Endothelial cell (in vitro differentiated cells): ENCODE data around the gene POLE. TPM values are rescaled to one million over a fixed set of nuclear protein-coding genes. Genes with fewer than 3 reads are reported as not detected.
A peak's percentile ranks its signal among the peaks of the same experiment; 100 is the strongest.

Experiments used
- DNase-seq: peaks from one replicate; pipeline ENCODE4 v3.0.0; 2021; ENCODE audit warnings: low spot score
- H3K27ac Mint-ChIP-seq: one replicate; pipeline ENCODE4 v1.8.0; 2021; ENCODE audit warnings: mixed read lengths, inconsistent platforms; ENCODE audit not compliant: unreplicated experiment
- H3K27me3 Mint-ChIP-seq: one replicate; pipeline ENCODE4 v1.8.0; 2021; ENCODE audit warnings: mild to moderate bottlenecking, moderate library complexity, mixed read lengths, inconsistent platforms; ENCODE audit not compliant: unreplicated experiment
- H3K36me3 Mint-ChIP-seq: one replicate; pipeline ENCODE4 v1.8.0; 2021; ENCODE audit warnings: mild to moderate bottlenecking, low read depth, mixed read lengths, inconsistent platforms; ENCODE audit not compliant: unreplicated experiment
- H3K4me1 Mint-ChIP-seq: one replicate; pipeline ENCODE4 v1.8.0; 2021; ENCODE audit warnings: mild to moderate bottlenecking, mixed read lengths, inconsistent platforms; ENCODE audit not compliant: unreplicated experiment
- H3K4me3 Mint-ChIP-seq: one replicate; pipeline ENCODE4 v1.8.0; 2021; ENCODE audit warnings: mild to moderate bottlenecking, mixed read lengths, inconsistent platforms; ENCODE audit not compliant: unreplicated experiment
- H3K9me3 Mint-ChIP-seq: one replicate; pipeline ENCODE4 v1.8.0; 2021; ENCODE audit warnings: mixed read lengths, inconsistent platforms; ENCODE audit not compliant: unreplicated experiment
- CTCF ChIP-seq: fragments of 200-600 bp; sonication (generic); IDR thresholded peaks from one replicate; pipeline ENCODE4 v1.5.0; 2021; ENCODE audit warnings: antibody characterized with exemption; ENCODE audit not compliant: unreplicated experiment
- total RNA-seq: library from RNA; stranded (reverse); fragmentation: NEBNext Ultra II Directional; extraction: Animal tissue kit (Norgen Biotek cat#: 25700); gene quantifications from one replicate; pipeline ENCODE4 v1.2.1, GENCODE V29; 2021; ENCODE audit not compliant: unreplicated experiment

Gene POLE
- total RNA-seq, 1 donor from 2014 or later, result 137 TPM

GRCh38 chr12:132685400-132685799, 1.7 kb downstream of the POLE start:
- peak overlapping the region; percentile 61 for H3K27ac Mint-ChIP-seq
- H3K4me3 Mint-ChIP-seq, result peak overlapping the region; percentile 87
- TF ChIP-seq CTCF, result no peak

GRCh38 chr12:132677492-132677891, 9.7 kb downstream of the POLE start:
- Mint-ChIP-seq H3K4me1 (peaks cover 9% of the 10 kb centered on the region), H3K27ac (no peak overlapping the region), H3K9me3 (no peaks in the 10 kb centered on the region), H3K4me3 (no peak overlapping the region), H3K27me3 (peaks cover 7% of the 10 kb centered on the region), H3K36me3 (peaks cover 48% of the 10 kb centered on the region)
- no peak for DNase-seq
- TF ChIP-seq CTCF, result no peak

More at GRCh38 chr12:132685400-132685799, 1.7 kb downstream of the POLE start:
- H3K27me3 Mint-ChIP-seq, result peaks cover 12% of the 10 kb centered on the region
- H3K4me1 Mint-ChIP-seq, result peaks cover 25% of the 10 kb centered on the region
- no peak for DNase-seq
- no peaks in the 10 kb centered on the region for H3K9me3 Mint-ChIP-seq
- H3K36me3 Mint-ChIP-seq, result peaks cover 35% of the 10 kb centered on the region

GRCh38 chr12:132675757-132676432, 11.2 kb downstream of the POLE start:
- H3K36me3 Mint-ChIP-seq, result peaks cover 54% of the 10 kb centered on the region
- H3K4me3 Mint-ChIP-seq, result peak overlapping the region; percentile 80
- H3K27me3 Mint-ChIP-seq, result peaks cover 9% of the 10 kb centered on the region
- TF ChIP-seq CTCF, result no peak
- no peak overlapping the region for H3K27ac Mint-ChIP-seq
- H3K4me1 Mint-ChIP-seq, result peaks cover 13% of the 10 kb centered on the region
- no peak for DNase-seq
- H3K9me3 Mint-ChIP-seq, result no peaks in the 10 kb centered on the region

- DNase-seq, result no peak
- H3K27me3 Mint-ChIP-seq, result peaks cover 9% of the 10 kb centered on the region
- peak overlapping the region; percentile 59 for H3K27ac Mint-ChIP-seq
- H3K4me1 Mint-ChIP-seq, result peaks cover 15% of the 10 kb centered on the region
- no peak for TF ChIP-seq CTCF
- H3K4me3 Mint-ChIP-seq, result no peak overlapping the region
- peaks cover 46% of the 10 kb centered on the region for H3K36me3 Mint-ChIP-seq
- H3K9me3 Mint-ChIP-seq, result no peaks in the 10 kb centered on the region
Observed at GRCh38 chr12:132674561-132674960, 12.6 kb downstream of the POLE start.
